GM18502 (cell line): ENCODE data around the gene ACP7.
"Not testable (repeated sequence)": the region's sequence is repeated elsewhere in the genome, so short reads cannot be mapped to it uniquely, and the experiment has no call there.

Source experiments
- ATAC-seq: cut with Tn5 transposase; IDR thresholded peaks from one replicate; pipeline ENCODE4 v1.9.1; 2021; ENCODE audit warnings: mild to moderate bottlenecking; ENCODE audit not compliant: unreplicated experiment, poor library complexity

Gene ACP7

GRCh38 chr19:39074942-39075341, 9.2 kb upstream of the ACP7 start:
- no peak for ATAC-seq

GRCh38 chr19:39077323-39077722, 6.8 kb upstream of the ACP7 start:
- no peak for ATAC-seq

GRCh38 chr19:39078436-39079200, 5.5 kb upstream of the ACP7 start:
- ATAC-seq = no peak

- no peak for ATAC-seq
Measured at GRCh38 chr19:39080431-39080830, 3.7 kb upstream of the ACP7 start.

- no peak for ATAC-seq
Measured at GRCh38 chr19:39082167-39082566, 2.0 kb upstream of the ACP7 start.

- no peak for ATAC-seq
Measured at GRCh38 chr19:39082745-39083598, 1.2 kb upstream of the ACP7 start.

- no peak for ATAC-seq
Measured at GRCh38 chr19:39083599-39083982, 577 bp upstream of the ACP7 start.

GRCh38 chr19:39084732-39085080, 538 bp downstream of the ACP7 start:
- no peak for ATAC-seq

GRCh38 chr19:39085392-39085791, 1.2 kb downstream of the ACP7 start:
- no peak for ATAC-seq

GRCh38 chr19:39086386-39086785, 2.2 kb downstream of the ACP7 start:
- no peak for ATAC-seq

- no peak for ATAC-seq
Measured at GRCh38 chr19:39087907-39088686, 3.9 kb downstream of the ACP7 start.

GRCh38 chr19:39090016-39090415, 5.8 kb downstream of the ACP7 start:
- ATAC-seq = not testable (repeated sequence)

- ATAC-seq = no peak
Measured at GRCh38 chr19:39090881-39091280, 6.7 kb downstream of the ACP7 start.

- not testable (repeated sequence) for ATAC-seq
Measured at GRCh38 chr19:39095799-39096540, 11.8 kb downstream of the ACP7 start.

GRCh38 chr19:39097299-39097698, 13.1 kb downstream of the ACP7 start:
- ATAC-seq = no peak

- ATAC-seq = no peak
Measured at GRCh38 chr19:39097721-39098120, 13.6 kb downstream of the ACP7 start.

GRCh38 chr19:39098365-39099269, 14.4 kb downstream of the ACP7 start:
- ATAC-seq = no peak

GRCh38 chr19:39099341-39099740, 15.2 kb downstream of the ACP7 start:
- no peak for ATAC-seq

GRCh38 chr19:39100500-39101166, 16.5 kb downstream of the ACP7 start:
- no peak for ATAC-seq
